GM12874 (cell line): ENCODE results near the gene MCF2L2.

Experiments used
- CTCF ChIP-seq: IDR thresholded peaks from 2 replicates; pipeline ENCODE4 v1.5.1; 2011; ENCODE audit warnings: low read depth, mild to moderate bottlenecking, control low read depth, low read length, moderate library complexity; ENCODE audit not compliant: insufficient read depth

The MCF2L2 gene

GRCh38 chr3:183427196-183427875 is 1.1 kb downstream of the MCF2L2 start:
- no peak for TF ChIP-seq CTCF

DNA sequence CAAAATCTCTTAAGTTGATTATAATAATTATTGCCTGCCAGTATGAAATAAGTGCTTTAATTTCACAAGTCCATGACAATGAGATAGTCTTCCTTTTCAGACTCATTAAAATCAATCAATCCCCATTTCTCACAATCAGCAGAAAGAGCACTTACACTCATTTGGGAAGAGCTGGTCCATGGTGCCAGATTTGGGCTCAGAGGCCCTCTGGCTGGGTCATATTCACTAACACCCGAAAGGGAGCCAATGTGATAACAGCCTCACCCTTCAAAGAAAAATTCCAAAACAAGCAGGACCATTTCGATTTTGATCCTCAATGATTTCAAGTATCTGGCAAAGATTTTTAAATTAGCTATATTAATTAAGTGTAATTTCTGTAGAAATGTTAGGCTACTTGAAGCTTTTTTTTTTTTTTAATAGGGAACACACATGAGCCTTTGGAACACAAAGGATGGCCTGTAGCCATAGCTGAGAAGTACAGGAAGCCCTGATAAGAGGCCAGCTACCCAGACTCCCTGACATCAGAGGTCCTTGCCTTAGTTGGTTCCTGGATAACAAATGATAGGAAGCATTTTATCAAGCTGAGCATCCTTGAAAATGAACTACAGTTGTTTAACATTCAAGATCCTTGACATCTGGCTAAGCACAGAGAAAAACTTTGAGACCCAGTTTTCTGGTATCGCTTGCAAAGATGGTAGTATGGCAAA is 17.1 kb downstream of the MCF2L2 start:
- no peak for TF ChIP-seq CTCF

- TF ChIP-seq CTCF = no peak
These were observed 17.7 kb downstream of the MCF2L2 start for GRCh38 chr3:183410759-183411158.

DNA sequence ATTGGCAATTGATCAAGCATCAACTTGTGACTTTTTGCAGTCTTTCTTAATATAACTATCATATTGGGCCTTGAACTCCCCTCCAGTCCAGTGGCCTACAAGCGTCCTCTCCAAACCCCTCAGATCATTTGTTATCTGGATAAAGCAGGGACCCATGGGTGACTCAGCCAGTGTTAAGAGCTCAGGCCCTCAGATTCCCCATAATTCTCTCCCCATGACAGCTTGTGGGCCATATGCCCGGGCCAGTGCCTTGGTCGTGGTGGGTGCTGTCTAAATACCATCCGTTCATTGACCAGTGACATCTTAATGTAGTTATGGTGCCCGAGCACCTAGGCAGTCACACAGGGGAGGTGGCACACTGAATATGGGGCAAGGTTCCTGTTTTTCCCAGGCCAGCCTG is 18.1 kb downstream of the MCF2L2 start:
- no peak for TF ChIP-seq CTCF

GRCh38 chr3:183409219-183409618 is 19.2 kb downstream of the MCF2L2 start:
- no peak for TF ChIP-seq CTCF

- no peak for TF ChIP-seq CTCF
These were observed 26.7 kb downstream of the MCF2L2 start for GRCh38 chr3:183401678-183402077.

GRCh38 chr3:183400352-183400751 is 28.1 kb downstream of the MCF2L2 start:
- TF ChIP-seq CTCF = no peak
